ENCODE measurements around the gene ZDHHC14. TPM values are rescaled to one million over a fixed set of nuclear protein-coding genes. Genes with fewer than 3 reads are reported as not detected.
"Not testable (repeated sequence)": the region's sequence is repeated elsewhere in the genome, so short reads cannot be mapped to it uniquely, and the experiment has no call there.

Gene ZDHHC14
- total RNA-seq, 4 donors from 2014 or later: 7.3 to 14.4 (median 8.1) TPM

DNA sequence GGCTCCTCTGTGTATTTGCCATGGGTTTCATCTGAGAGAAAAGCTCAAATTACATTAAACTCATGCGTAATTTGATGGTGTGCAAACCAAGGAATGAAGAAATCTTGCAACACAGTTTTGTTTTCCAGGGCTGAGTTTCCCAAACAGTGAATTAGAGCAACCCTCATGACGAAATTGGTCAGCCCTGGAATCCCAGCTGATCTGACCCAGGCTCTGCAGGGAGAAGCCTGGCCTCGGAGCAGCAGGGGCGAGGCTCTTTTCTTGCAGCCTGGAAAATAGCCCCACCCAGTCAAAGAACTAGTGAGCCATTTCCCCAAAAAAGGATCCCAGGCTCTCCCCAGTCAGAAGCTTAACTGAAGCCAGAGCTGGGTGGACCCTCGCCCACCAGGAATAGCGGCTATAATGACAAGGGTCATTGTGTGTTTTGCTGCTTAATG lies 334.8 kb downstream of the ZDHHC14 start:
- Histone ChIP-seq H3K36me3 (no peaks in the 10 kb centered on the region), H3K27me3 (no peaks in the 10 kb centered on the region), H3K4me1 (peaks cover 0 to 15% (median 0%) of the 10 kb centered on the region in 3 donors), H3K9me3 (no peaks in the 10 kb centered on the region), H3K27ac (peak overlapping the region in 3 of 4 donors; percentile 67 to 71 (median 69)), H3K4me3 (no peak overlapping the region)
- ATAC-seq: peak; percentile 92
- no peak for TF ChIP-seq EP300 (IDR thresholded peaks at IDR 0.05)
- TF ChIP-seq POLR2A (IDR thresholded peaks at IDR 0.05): no peak
- TF ChIP-seq POLR2AphosphoS5 (IDR thresholded peaks at IDR 0.05): peak; percentile 73
- TF ChIP-seq CTCF (IDR thresholded peaks at IDR 0.05): no peak
- WGBS, 2 donors (ENCODE audit: low coverage in 1 of 2): 56 to 100% methylated on average over 1 to 2 of the region's 6 CpGs

DNA sequence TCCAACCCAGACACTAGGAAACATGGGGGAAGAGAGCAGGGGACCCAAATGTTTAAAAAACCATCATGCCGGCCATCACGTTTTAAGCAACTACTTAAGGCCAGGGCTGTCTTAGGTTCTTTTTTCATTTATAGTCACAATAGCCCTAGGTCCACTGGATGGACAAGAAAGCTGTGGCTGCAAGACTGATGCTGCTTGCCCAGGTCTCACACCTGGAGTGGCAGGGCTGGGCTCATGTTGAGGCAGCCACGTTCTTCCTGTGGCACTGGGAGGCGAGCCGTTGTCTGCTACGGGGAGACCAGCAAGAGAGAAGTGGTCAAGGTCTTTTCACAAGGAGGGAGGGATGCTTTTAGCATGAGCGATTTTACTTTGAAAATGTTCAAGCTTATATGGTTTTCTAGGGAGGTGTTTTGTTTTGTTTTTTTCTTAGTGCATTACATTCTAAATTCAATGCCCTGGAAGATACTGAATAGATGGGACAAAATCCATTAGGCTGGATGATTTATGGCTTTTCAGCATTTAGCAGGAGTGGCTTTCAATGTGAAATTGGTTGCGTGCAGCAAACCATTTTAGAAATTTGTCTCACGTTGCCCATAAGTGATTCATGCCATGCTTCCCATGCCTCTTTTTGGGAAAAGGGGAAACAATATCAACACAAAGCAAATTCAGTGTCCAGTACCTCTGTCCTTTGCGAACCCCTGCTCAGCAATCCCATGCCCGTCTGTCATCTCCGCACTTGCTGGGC lies 335.4 kb downstream of the ZDHHC14 start:
- Histone ChIP-seq H3K4me1 (peaks cover 0 to 15% (median 0%) of the 10 kb centered on the region in 3 donors), H3K9me3 (no peaks in the 10 kb centered on the region), H3K27me3 (no peaks in the 10 kb centered on the region), H3K4me3 (no peak overlapping the region), H3K36me3 (no peaks in the 10 kb centered on the region), H3K27ac (peak overlapping the region in 3 of 4 donors; percentile 59 to 71 (median 69))
- ATAC-seq: no peak
- TF ChIP-seq CTCF (IDR thresholded peaks at IDR 0.05): no peak
- no peak for TF ChIP-seq POLR2AphosphoS5 (IDR thresholded peaks at IDR 0.05)
- no peak for TF ChIP-seq EP300 (IDR thresholded peaks at IDR 0.05)
- no peak for TF ChIP-seq POLR2A (IDR thresholded peaks at IDR 0.05)
- 73 to 80% methylated on average over 8 to 9 of the region's 12 CpGs for WGBS, 2 donors (ENCODE audit: low coverage in 1 of 2)

DNA sequence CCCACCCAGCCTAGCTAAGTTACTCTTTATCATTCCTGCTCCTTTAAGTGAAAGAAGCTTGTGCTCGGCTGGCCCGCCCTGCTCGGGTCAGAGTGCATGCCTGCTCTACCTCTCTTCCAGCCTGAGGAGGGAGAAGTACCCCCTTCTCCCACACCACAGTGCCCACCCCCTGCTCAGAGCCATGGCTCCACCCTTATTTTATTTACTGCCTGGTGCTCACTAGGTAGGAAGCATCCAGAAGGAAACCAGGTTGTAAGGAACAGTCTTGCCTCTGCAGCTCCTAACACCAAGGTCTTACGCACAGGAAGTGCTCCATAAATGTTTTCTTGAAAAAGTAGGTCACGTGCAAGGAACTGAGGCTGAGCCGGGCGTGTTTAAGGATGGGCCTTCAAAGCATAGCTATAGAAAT lies 336.4 kb downstream of the ZDHHC14 start:
- WGBS, 2 donors (ENCODE audit: low coverage in 1 of 2): 85 to 88% methylated on average over 3 to 7 of the region's 7 CpGs
- Histone ChIP-seq H3K4me3 (no peak overlapping the region), H3K4me1 (peaks cover 0 to 15% (median 0%) of the 10 kb centered on the region in 3 donors), H3K27me3 (no peaks in the 10 kb centered on the region), H3K9me3 (no peaks in the 10 kb centered on the region), H3K36me3 (no peaks in the 10 kb centered on the region), H3K27ac (peak overlapping the region in 2 of 4 donors; percentile 0 to 71)
- no peak for ATAC-seq
- no peak for TF ChIP-seq CTCF (IDR thresholded peaks at IDR 0.05)
- no peak for TF ChIP-seq EP300 (IDR thresholded peaks at IDR 0.05)
- no peak for TF ChIP-seq POLR2AphosphoS5 (IDR thresholded peaks at IDR 0.05)
- TF ChIP-seq POLR2A (IDR thresholded peaks at IDR 0.05): no peak

GRCh38 chr6:157718503-157719187 lies 337.7 kb downstream of the ZDHHC14 start:
- Histone ChIP-seq H3K27me3 (no peaks in the 10 kb centered on the region), H3K9me3 (no peaks in the 10 kb centered on the region), H3K36me3 (no peaks in the 10 kb centered on the region), H3K4me1 (peaks cover 0 to 15% (median 0%) of the 10 kb centered on the region in 3 donors), H3K27ac (peak overlapping the region in 2 of 4 donors; percentile 19 to 45), H3K4me3 (no peak overlapping the region)
- 46 to 64% methylated on average over 2 of the region's 7 CpGs for WGBS, 2 donors (ENCODE audit: low coverage in 1 of 2)
- no peak for ATAC-seq
- TF ChIP-seq POLR2A (IDR thresholded peaks at IDR 0.05) (no peak), EP300 (IDR thresholded peaks at IDR 0.05) (no peak), POLR2AphosphoS5 (IDR thresholded peaks at IDR 0.05) (no peak), CTCF (IDR thresholded peaks at IDR 0.05) (no peak)

GRCh38 chr6:157720964-157721363 lies 340.0 kb downstream of the ZDHHC14 start:
- H3K4me1 ChIP-seq: peaks cover 0 to 15% (median 0%) of the 10 kb centered on the region in 3 donors
- not testable (repeated sequence) for H3K9me3 ChIP-seq, ATAC-seq, H3K27ac ChIP-seq, H3K36me3 ChIP-seq, H3K4me3 ChIP-seq, H3K27me3 ChIP-seq
- 96 to 100% methylated on average over 2 of the region's 6 CpGs for WGBS, 2 donors (ENCODE audit: low coverage in 1 of 2)
